A673 (cell line): ENCODE measurements around the gene USP34. TPM values are rescaled to one million over a fixed set of nuclear protein-coding genes. Genes with fewer than 3 reads are reported as not detected.

ENCODE experiments used
- BruUV-seq: library from RNA; stranded (reverse); fragments of 400-500 nt; replicated peaks from 2 replicates; lab custom pipeline; 2021; lab: Mats Ljungman, UMichigan
- CTCF ChIA-PET: fragments of 300-600 bp; sonication (Branson Sonifier 250); formaldehyde crosslinking; loops from one replicate; lab custom pipeline; 2022; ENCODE audit warnings: antibody characterized with exemption; lab: Charles Lee
- POLR2A ChIA-PET: fragments of 300-600 bp; sonication (Branson Sonifier 250); formaldehyde crosslinking; loops from one replicate; lab custom pipeline; 2022; ENCODE audit warnings: antibody characterized with exemption; ENCODE audit not compliant: low non-redundant PET; lab: Charles Lee
- DNase-seq: peaks from one replicate; pipeline ENCODE4 v3.0.0-alpha.2; 2015; ENCODE audit warnings: low spot score
- H3K27ac ChIP-seq: fragments of 200-600 bp; sonication (generic); 2 replicates; pipeline ENCODE4 v1.5.1; 2016; ENCODE audit warnings: mixed run types, low read depth, mild to moderate bottlenecking, mixed read lengths, antibody characterized with exemption, low read length; ENCODE audit not compliant: poor library complexity, severe bottlenecking
- H3K27me3 ChIP-seq: fragments of 200-600 bp; sonication (generic); replicated peaks from 2 replicates; pipeline ENCODE4 v1.6.1; 2017; ENCODE audit warnings: mixed run types, low read depth, mild to moderate bottlenecking, mixed read lengths, antibody characterized with exemption, low read length; ENCODE audit not compliant: insufficient read depth, poor library complexity
- H3K36me3 ChIP-seq: fragments of 200-600 bp; sonication (generic); 2 replicates; pipeline ENCODE4 v1.6.1; 2016; ENCODE audit warnings: mixed run types, mild to moderate bottlenecking, mixed read lengths, antibody characterized with exemption, low read length; ENCODE audit not compliant: insufficient read depth, poor library complexity, severe bottlenecking
- H3K4me1 ChIP-seq: fragments of 200-600 bp; sonication (generic); 2 replicates; pipeline ENCODE4 v1.6.1; 2017; ENCODE audit warnings: mixed run types, mild to moderate bottlenecking, mixed read lengths, antibody characterized with exemption, low read length; ENCODE audit not compliant: insufficient read depth, poor library complexity, severe bottlenecking
- H3K4me3 ChIP-seq: fragments of 200-600 bp; sonication (generic); 2 replicates; pipeline ENCODE4 v1.5.1; 2016; ENCODE audit warnings: low read depth, mixed run types, mild to moderate bottlenecking, mixed read lengths, low read length; ENCODE audit not compliant: poor library complexity, severe bottlenecking
- H3K9me3 ChIP-seq: fragments of 200-600 bp; sonication (generic); 2 replicates; pipeline ENCODE4 v1.6.1; 2016; ENCODE audit warnings: mixed run types, low read depth, mild to moderate bottlenecking, mixed read lengths, antibody characterized with exemption, low read length; ENCODE audit not compliant: poor library complexity, severe bottlenecking
- CTCF ChIP-seq: fragments of 300-800, 200-600 bp; sonication (generic); conservative IDR thresholded peaks from 2 replicates; pipeline ENCODE4 v1.5.1; 2017; ENCODE audit warnings: low read depth, mild to moderate bottlenecking, antibody characterized with exemption, low read length, moderate library complexity, mixed read lengths
- EZH2 ChIP-seq: fragments of 200-600 bp; sonication (generic); IDR thresholded peaks from 2 replicates; pipeline ENCODE4 v1.6.1; 2017; ENCODE audit warnings: borderline replicate concordance, low read depth, mild to moderate bottlenecking, mixed read lengths, antibody characterized with exemption, low read length; ENCODE audit not compliant: poor library complexity, severe bottlenecking
- intact Hi-C: fragments of 100-400 bp; cut with micrococcal nuclease; formaldehyde crosslinking; loops from one replicate; pipeline ENCODE4 v1.10.0; 2022; ENCODE audit not compliant: unreplicated experiment
- total RNA-seq: library from RNA; stranded (reverse); gene quantifications from 2 replicates; pipeline ENCODE4 v1.2.3, GENCODE V29; 2021

USP34 gene
- total RNA-seq, 1 experiment from 2014 or later: 98.5 TPM

DNA sequence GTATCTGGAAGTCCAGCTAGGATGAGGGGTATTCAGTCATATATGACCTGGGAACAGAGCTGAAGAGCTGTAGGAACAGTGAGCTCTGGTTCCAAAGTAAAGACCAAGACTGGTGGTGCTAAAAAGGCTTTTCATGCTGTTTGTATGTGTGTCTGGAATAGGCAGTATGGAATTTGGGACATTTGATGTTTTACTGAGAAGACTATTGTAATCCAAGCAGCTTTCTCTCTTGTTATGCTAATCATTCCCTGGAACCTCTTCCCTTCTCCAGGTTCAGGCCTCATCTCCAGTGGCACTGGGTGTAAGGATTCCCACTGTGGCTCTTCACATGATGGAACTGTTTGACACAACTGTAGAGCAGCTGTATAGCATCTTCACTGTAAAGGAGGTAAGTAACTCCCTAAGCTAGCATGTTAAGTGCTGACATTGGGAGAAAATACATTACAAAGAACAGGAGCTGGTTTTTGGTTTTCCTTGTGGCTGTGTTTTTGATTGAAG, 285.6 kb downstream of the USP34 start:
- Histone ChIP-seq H3K9me3 (no peaks in the 10 kb centered on the region), H3K36me3 (peaks cover 90% of the 10 kb centered on the region), H3K4me3 (no peak overlapping the region), H3K27ac (no peak overlapping the region), H3K4me1 (peaks cover 11% of the 10 kb centered on the region), H3K27me3 (no peaks in the 10 kb centered on the region)
- CTCF ChIA-PET: no interaction called here
- DNase-seq: no peak
- BruUV-seq: no TSS peak
- TF ChIP-seq CTCF (no peak), EZH2 (no peak)
- intact Hi-C loops: no loop called here
- POLR2A ChIA-PET: no interaction called here

GRCh38 chr2:61184263-61184662, 286.6 kb downstream of the USP34 start:
- TF ChIP-seq CTCF (no peak), EZH2 (no peak)
- POLR2A ChIA-PET: no interaction called here
- no peak overlapping the region for H3K4me3 ChIP-seq
- intact Hi-C loops: no loop called here
- DNase-seq: no peak
- no peaks in the 10 kb centered on the region for H3K27me3 ChIP-seq
- no peaks in the 10 kb centered on the region for H3K9me3 ChIP-seq
- CTCF ChIA-PET: no interaction called here
- H3K4me1 ChIP-seq: peaks cover 19% of the 10 kb centered on the region
- H3K36me3 ChIP-seq: peaks cover 83% of the 10 kb centered on the region
- no TSS peak for BruUV-seq
- H3K27ac ChIP-seq: no peak overlapping the region

DNA sequence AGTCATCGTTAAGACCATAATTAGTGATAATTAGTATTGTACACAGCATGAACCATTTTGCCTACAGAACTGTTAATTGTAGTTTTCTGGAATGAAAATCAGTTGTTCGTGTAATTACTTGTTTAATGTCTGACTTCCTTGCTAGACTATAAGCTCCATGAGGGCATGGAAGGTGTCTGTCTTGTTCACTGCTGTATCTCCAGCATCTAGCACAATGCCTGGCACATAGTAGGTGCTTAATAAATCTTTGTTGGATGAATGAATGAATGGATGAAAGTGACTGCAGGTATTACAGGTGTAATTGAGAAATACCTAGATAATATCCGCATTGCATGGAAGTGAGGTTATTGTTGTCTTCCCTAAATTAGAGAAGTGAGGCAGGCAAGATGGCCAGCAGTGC, 287.1 kb downstream of the USP34 start:
- CTCF ChIA-PET: no interaction called here

More for the DNA sequence above, 287.1 kb downstream of the USP34 start:
- DNase-seq: no peak
- peaks cover 21% of the 10 kb centered on the region for H3K4me1 ChIP-seq
- H3K36me3 ChIP-seq: peaks cover 78% of the 10 kb centered on the region
- H3K27me3 ChIP-seq: no peaks in the 10 kb centered on the region
- BruUV-seq: no TSS peak
- H3K9me3 ChIP-seq: no peaks in the 10 kb centered on the region
- no peak for TF ChIP-seq CTCF
- no peak for TF ChIP-seq EZH2
- intact Hi-C loops: no loop called here
- no peak overlapping the region for H3K27ac ChIP-seq
- no peak overlapping the region for H3K4me3 ChIP-seq
- POLR2A ChIA-PET: no interaction called here
